SK-N-SH treated with all-trans-retinoic acid at 6 μM for 48 hours (cell line): ENCODE results near the gene VTI1A.

ENCODE experiments used
- ATAC-seq: fragments of 200-7000 bp; cut with Tn5 transposase; 3 replicates; pipeline ENCODE4 v1.9.1; 2020; ENCODE audit warnings: mild to moderate bottlenecking, moderate library complexity
- ARNTL ChIP-seq: fragments of 450-650 bp; formaldehyde crosslinking; IDR thresholded peaks from 2 replicates; pipeline ENCODE4 v1.5.0; 2020; ENCODE audit warnings: low read depth, mild to moderate bottlenecking, moderate library complexity, borderline replicate concordance
- CSDC2 ChIP-seq: fragments of 250-450 bp; sonication (Bioruptor Pico); IDR thresholded peaks from 2 replicates; pipeline ENCODE4 v1.5.0; 2020; ENCODE audit warnings: mild to moderate bottlenecking, moderate library complexity
- ESRRG ChIP-seq: fragments of 250-450 bp; sonication (Bioruptor Pico); IDR thresholded peaks from 2 replicates; pipeline ENCODE4 v1.6.1; 2021; ENCODE audit warnings: mild to moderate bottlenecking
- ISL1 ChIP-seq: fragments of 250-450 bp; sonication (Bioruptor Pico); IDR thresholded peaks from 2 replicates; pipeline ENCODE4 v2.1.2; 2022; ENCODE audit warnings: mild to moderate bottlenecking, moderate library complexity
- PPARA ChIP-seq: fragments of 250-450 bp; sonication (Bioruptor Pico); IDR thresholded peaks from 2 replicates; pipeline ENCODE4 v1.5.0; 2020; ENCODE audit warnings: mild to moderate bottlenecking, borderline replicate concordance
- RARB ChIP-seq: fragments of 250-450 bp; sonication (Bioruptor Pico); IDR thresholded peaks from 2 replicates; pipeline ENCODE4 v1.8.0; 2021; ENCODE audit warnings: mild to moderate bottlenecking, moderate library complexity
- SNAI2 ChIP-seq: fragments of 250-450 bp; sonication (Bioruptor Pico); IDR thresholded peaks from 2 replicates; pipeline ENCODE4 v1.5.0; 2020; ENCODE audit warnings: mild to moderate bottlenecking, moderate library complexity
- TCF4 ChIP-seq: fragments of 250-450 bp; sonication (Bioruptor Pico); IDR thresholded peaks from 2 replicates; pipeline ENCODE4 v1.8.0; 2021; ENCODE audit warnings: mild to moderate bottlenecking, moderate library complexity, borderline replicate concordance
- TOX ChIP-seq: fragments of 250-450 bp; sonication (Bioruptor Pico); IDR thresholded peaks from 2 replicates; pipeline ENCODE4 v1.8.0; 2021; ENCODE audit warnings: mild to moderate bottlenecking, moderate library complexity, borderline replicate concordance
- ZC3H10 ChIP-seq: fragments of 250-450 bp; sonication (Bioruptor Pico); IDR thresholded peaks from 2 replicates; pipeline ENCODE4 v1.5.1; 2021; ENCODE audit warnings: mild to moderate bottlenecking, moderate library complexity
- ZFP3 ChIP-seq: fragments of 250-450 bp; sonication (Bioruptor Pico); IDR thresholded peaks from 2 replicates; pipeline ENCODE4 v1.5.0; 2020; ENCODE audit warnings: mild to moderate bottlenecking, moderate library complexity
- ZFP30 ChIP-seq: fragments of 450-650 bp; formaldehyde crosslinking; IDR thresholded peaks from 2 replicates; pipeline ENCODE4 v1.5.0; 2022; ENCODE audit warnings: mild to moderate bottlenecking, moderate library complexity
- ZNF565 ChIP-seq: fragments of 450-650 bp; formaldehyde crosslinking; conservative IDR thresholded peaks from 2 replicates; pipeline ENCODE4 v1.5.0; 2020; ENCODE audit warnings: low read depth, mild to moderate bottlenecking, moderate library complexity
- ZNF70 ChIP-seq: fragments of 450-650 bp; formaldehyde crosslinking; IDR thresholded peaks from 2 replicates; pipeline ENCODE4 v1.5.0; 2020; ENCODE audit warnings: mild to moderate bottlenecking, moderate library complexity
- TF ChIP-seq, protein P1 (sequence below): fragments of 250-450 bp; sonication (Bioruptor Pico); IDR thresholded peaks from 2 replicates; pipeline ENCODE4 v1.5.1; 2021; ENCODE audit warnings: mild to moderate bottlenecking, moderate library complexity
- TF ChIP-seq, protein P2 (sequence below): fragments of 250-450 bp; sonication (Bioruptor Pico); IDR thresholded peaks from 2 replicates; pipeline ENCODE4 v1.8.0; 2020; ENCODE audit warnings: mild to moderate bottlenecking, moderate library complexity, borderline replicate concordance
- TF ChIP-seq, protein P3 (sequence below): fragments of 250-450 bp; sonication (Bioruptor Pico); IDR thresholded peaks from 2 replicates; pipeline ENCODE4 v1.5.0; 2020; ENCODE audit warnings: mild to moderate bottlenecking, moderate library complexity
- TF ChIP-seq, protein P4 (sequence below): fragments of 250-450 bp; sonication (Bioruptor Pico); IDR thresholded peaks from 2 replicates; pipeline ENCODE4 v1.5.1; 2020; ENCODE audit warnings: low read depth, mild to moderate bottlenecking, moderate library complexity

The VTI1A gene

DNA sequence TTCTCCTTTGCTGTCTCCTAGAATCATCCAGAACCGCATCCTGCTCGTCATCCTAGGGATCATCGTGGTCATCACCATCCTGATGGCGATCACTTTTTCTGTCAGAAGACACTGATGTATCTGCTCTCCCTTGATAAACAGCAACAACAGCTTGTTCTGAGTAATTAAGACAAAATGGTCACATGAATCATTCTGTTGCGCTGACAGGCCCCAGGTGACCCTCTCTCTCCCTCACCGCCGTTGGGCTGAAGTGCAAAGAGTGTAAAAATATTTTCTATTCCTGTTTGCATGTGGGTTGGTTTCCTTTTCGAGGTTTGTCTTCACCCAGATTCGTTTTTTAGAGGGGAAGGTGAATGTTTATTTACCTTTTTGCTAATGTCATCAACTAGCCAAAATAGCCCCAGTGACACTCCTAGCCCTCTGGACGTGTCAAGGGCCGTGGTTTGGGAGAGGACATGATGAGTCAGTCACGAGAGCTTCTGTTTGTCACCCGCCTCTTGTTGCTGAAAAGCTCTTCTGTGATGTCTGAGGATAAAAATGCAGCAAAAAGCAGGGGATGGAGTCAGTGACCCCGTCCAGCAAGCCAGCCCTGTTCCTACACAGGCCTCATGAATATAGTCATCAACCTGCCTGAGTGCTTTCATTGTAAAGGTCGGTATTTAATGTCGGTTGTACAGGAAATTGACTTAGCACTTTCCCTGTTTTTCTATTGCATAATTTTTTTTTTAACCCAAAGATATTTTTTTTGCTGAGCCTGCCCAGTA, 368.4 kb downstream of the VTI1A start (continued):
- no peak for TF ChIP-seq ZFP3
- TF ChIP-seq CSDC2 = no peak
- no peak for TF ChIP-seq TCF4
- TF ChIP-seq ZFP30 (CRISPR knock-in tag) = no peak

DNA sequence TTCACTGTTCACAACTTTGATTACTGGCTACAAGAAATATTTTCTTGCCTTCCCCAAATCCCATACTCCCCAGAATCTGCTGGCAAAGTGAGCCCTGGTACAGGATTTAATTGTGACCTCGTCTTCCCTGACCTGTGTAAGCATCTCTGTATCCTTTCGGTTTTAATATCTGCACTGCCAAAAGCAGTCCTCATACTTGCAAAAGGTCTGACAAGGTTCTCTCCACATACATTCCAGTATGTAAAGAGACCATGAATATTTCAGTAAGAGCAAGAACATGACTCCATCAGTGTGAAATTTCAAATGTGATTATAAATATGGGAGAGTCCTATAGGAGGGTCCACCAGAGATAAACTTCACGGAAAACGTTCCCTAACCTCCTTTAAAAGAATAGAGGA, 369.0 kb downstream of the VTI1A start:
- no peak for ATAC-seq
- TF ChIP-seq RARB (no peak), ZNF70 (CRISPR knock-in tag) (no peak), ESRRG (no peak), ZC3H10 (CRISPR knock-in tag) (no peak), ZNF565 (CRISPR knock-in tag) (no peak), TCF4 (no peak), TOX (CRISPR knock-in tag) (no peak)
- TF ChIP-seq, protein P1, sequence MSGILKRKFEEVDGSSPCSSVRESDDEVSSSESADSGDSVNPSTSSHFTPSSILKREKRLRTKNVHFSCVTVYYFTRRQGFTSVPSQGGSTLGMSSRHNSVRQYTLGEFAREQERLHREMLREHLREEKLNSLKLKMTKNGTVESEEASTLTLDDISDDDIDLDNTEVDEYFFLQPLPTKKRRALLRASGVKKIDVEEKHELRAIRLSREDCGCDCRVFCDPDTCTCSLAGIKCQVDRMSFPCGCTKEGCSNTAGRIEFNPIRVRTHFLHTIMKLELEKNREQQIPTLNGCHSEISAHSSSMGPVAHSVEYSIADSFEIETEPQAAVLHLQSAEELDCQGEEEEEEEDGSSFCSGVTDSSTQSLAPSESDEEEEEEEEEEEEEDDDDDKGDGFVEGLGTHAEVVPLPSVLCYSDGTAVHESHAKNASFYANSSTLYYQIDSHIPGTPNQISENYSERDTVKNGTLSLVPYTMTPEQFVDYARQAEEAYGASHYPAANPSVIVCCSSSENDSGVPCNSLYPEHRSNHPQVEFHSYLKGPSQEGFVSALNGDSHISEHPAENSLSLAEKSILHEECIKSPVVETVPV (CRISPR knock-in tag) = no peak
- TF ChIP-seq, protein P2, sequence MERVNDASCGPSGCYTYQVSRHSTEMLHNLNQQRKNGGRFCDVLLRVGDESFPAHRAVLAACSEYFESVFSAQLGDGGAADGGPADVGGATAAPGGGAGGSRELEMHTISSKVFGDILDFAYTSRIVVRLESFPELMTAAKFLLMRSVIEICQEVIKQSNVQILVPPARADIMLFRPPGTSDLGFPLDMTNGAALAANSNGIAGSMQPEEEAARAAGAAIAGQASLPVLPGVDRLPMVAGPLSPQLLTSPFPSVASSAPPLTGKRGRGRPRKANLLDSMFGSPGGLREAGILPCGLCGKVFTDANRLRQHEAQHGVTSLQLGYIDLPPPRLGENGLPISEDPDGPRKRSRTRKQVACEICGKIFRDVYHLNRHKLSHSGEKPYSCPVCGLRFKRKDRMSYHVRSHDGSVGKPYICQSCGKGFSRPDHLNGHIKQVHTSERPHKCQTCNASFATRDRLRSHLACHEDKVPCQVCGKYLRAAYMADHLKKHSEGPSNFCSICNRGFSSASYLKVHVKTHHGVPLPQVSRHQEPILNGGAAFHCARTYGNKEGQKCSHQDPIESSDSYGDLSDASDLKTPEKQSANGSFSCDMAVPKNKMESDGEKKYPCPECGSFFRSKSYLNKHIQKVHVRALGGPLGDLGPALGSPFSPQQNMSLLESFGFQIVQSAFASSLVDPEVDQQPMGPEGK (CRISPR knock-in tag) = no peak
- TF ChIP-seq, protein P3, sequence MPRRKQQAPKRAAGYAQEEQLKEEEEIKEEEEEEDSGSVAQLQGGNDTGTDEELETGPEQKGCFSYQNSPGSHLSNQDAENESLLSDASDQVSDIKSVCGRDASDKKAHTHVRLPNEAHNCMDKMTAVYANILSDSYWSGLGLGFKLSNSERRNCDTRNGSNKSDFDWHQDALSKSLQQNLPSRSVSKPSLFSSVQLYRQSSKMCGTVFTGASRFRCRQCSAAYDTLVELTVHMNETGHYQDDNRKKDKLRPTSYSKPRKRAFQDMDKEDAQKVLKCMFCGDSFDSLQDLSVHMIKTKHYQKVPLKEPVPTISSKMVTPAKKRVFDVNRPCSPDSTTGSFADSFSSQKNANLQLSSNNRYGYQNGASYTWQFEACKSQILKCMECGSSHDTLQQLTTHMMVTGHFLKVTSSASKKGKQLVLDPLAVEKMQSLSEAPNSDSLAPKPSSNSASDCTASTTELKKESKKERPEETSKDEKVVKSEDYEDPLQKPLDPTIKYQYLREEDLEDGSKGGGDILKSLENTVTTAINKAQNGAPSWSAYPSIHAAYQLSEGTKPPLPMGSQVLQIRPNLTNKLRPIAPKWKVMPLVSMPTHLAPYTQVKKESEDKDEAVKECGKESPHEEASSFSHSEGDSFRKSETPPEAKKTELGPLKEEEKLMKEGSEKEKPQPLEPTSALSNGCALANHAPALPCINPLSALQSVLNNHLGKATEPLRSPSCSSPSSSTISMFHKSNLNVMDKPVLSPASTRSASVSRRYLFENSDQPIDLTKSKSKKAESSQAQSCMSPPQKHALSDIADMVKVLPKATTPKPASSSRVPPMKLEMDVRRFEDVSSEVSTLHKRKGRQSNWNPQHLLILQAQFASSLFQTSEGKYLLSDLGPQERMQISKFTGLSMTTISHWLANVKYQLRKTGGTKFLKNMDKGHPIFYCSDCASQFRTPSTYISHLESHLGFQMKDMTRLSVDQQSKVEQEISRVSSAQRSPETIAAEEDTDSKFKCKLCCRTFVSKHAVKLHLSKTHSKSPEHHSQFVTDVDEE = no peak

DNA sequence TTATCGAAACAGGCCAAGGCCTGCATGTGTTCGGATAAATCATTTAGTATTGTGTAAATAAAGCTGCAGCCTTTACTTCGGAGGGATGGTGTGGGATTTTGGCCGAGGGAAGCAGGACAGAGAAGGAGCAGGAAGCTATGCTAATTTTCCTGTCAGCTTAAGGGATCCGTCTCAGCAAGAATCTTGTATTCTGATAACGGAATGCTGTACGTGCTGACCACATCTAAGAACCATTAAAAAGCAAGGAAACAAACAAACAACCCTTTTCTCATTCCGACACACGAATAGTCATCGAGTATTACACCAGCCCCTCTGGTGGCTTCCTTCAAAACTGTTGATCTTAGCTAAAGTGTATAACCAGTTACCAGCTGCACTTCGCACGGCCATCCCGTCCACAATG, 369.9 kb downstream of the VTI1A start:
- no peak for TF ChIP-seq ZFP3
- TF ChIP-seq TOX (CRISPR knock-in tag) = no peak
- no peak for TF ChIP-seq CSDC2
- no peak for TF ChIP-seq SNAI2 (CRISPR knock-in tag)
- TF ChIP-seq ARNTL = no peak
- no peak for TF ChIP-seq RARB
- no peak for TF ChIP-seq TCF4
- no peak for TF ChIP-seq ZNF70 (CRISPR knock-in tag)
- TF ChIP-seq, protein P3 = no peak
- TF ChIP-seq, protein P4, sequence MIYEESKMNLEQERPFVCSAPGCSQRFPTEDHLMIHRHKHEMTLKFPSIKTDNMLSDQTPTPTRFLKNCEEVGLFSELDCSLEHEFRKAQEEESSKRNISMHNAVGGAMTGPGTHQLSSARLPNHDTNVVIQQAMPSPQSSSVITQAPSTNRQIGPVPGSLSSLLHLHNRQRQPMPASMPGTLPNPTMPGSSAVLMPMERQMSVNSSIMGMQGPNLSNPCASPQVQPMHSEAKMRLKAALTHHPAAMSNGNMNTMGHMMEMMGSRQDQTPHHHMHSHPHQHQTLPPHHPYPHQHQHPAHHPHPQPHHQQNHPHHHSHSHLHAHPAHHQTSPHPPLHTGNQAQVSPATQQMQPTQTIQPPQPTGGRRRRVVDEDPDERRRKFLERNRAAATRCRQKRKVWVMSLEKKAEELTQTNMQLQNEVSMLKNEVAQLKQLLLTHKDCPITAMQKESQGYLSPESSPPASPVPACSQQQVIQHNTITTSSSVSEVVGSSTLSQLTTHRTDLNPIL = no peak
- TF ChIP-seq, all 23 proteins: peak for 0
- no peak for ATAC-seq

DNA sequence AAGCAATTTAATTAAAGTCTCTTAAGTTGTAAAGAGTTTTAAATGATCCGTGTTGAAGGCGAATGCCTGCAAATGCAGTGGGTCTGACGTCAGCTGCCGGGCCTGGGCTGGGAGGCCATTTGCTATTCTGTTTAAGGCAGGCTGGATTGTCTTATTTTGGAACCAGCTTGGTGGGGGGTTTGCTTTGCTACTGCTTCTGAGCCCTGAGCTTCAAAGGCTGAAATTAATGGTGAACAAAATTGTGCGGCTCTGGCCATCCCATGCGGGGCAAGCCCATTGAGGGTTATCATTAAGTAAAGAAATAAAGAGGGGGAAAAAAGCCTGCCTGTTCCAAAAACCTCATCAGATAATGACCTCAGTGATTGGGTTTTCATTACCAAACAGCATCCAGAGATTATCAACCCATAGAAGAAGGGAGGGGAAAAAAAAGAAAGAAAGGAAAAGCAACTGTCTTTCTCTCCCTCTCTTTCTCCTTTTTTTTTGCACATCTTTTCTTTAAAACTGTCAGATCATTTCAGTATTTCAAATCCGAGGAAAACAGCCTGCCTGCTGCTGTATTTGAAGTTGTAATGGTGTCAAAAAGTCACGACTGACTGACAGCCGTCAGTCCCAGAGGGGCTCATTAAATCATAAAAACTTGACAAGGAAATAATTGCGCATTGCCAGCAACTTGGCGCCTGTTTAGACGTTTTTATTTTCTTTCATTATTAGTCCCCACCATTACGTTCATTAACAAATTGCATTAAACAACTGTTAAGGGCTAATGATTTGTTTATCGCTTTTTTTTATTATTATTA, 371.2 kb downstream of the VTI1A start:
- ATAC-seq = no peak
- no peak for TF ChIP-seq PPARA (CRISPR knock-in tag)
- no peak for TF ChIP-seq RARB
- TF ChIP-seq, protein P2 (CRISPR knock-in tag) = no peak
- TF ChIP-seq ISL1 (CRISPR knock-in tag) = no peak
- TF ChIP-seq ZFP3 = no peak
